Measurements from ENCODE around the gene TNPO3. TPM values are rescaled to one million over a fixed set of nuclear protein-coding genes. Genes with fewer than 3 reads are reported as not detected.

The TNPO3 gene
- total and polyA plus RNA-seq, 10 of the 15 experiments (the other 5 are each of a cell fraction or from before 2014, with no cell fraction given) = 17.6 to 91.8 (median 65.9) TPM

GRCh38 chr7:129008645-129009414 lies 46.1 kb downstream of the TNPO3 start:
- peak overlapping the region; percentile 26; the same call in 1 of the 2 replicates for H3K9ac ChIP-seq (ENCODE audit: control insufficient read depth, insufficient read depth, low read length)
- H3K27ac ChIP-seq (ENCODE audit: control insufficient read depth, insufficient read depth) = peak overlapping the region; percentile 93
- RAD21 ChIA-PET (ENCODE audit: unreplicated experiment) = interaction anchor here (0.7 to 5.9 kb wide), 21 partner anchors 10 to 202 kb away, joined by 3 to 65 read pairs (median 6); partner anchors contain the start of genes ATP6V1F, IRF5 and TNPO3
- FAIRE-seq (peak; percentile 31), DNase-seq (ENCODE audit: low read depth, low spot score) (peak; percentile 31), ATAC-seq (peak; percentile 70)
- intact Hi-C loops (cut with micrococcal nuclease; ENCODE audit: unreplicated experiment) (loop anchor here (2.0 to 5.0 kb wide), 2 partner anchors 46 to 83 kb away; partner anchors contain the start of gene TNPO3), in situ Hi-C loops (cut with MboI) (no loop called here)
- peak overlapping the region; percentile 80 for H3K4me2 ChIP-seq (ENCODE audit: control insufficient read depth, insufficient read depth)
- H4K20me1 ChIP-seq (ENCODE audit: control insufficient read depth, insufficient read depth) = no peaks in the 10 kb centered on the region
- WGBS (ENCODE audit: insufficient coverage, insufficient replicate concordance, low lambda C conversion rate, missing lambda C conversion rate) = 4% methylated on average over 2 of the region's 2 CpGs
- SMC1A ChIA-PET (ENCODE audit: uncharacterized antibody, unreplicated experiment) = interaction anchor here (0.5 to 6.7 kb wide), 31 partner anchors 9 to 845 kb away, joined by 3 to 71 read pairs (median 5); partner anchors contain the start of genes ATP6V1F and TNPO3
- no TSS peak for BruUV-seq (replicated peaks)
- H3K27me3 ChIP-seq (replicated peaks in 1 of 2; ENCODE audit: control insufficient read depth in 2 of 2, insufficient read depth in 2 of 2, low read length in 1 of 2) = no peaks in the 10 kb centered on the region
- POLR2A ChIA-PET = interaction anchor here (0.7 to 3.8 kb wide), 12 partner anchors 9 to 113 kb away, joined by 3 to 25 read pairs (median 6); partner anchors contain the start of gene TNPO3
- peaks cover 5% of the 10 kb centered on the region; the same call in 2 of the 3 replicates for H3K9me3 ChIP-seq (replicated peaks; ENCODE audit: control insufficient read depth, insufficient read depth, low read length)
- H3K79me2 ChIP-seq (ENCODE audit: control insufficient read depth, insufficient read depth, low read length) = peaks cover 59% of the 10 kb centered on the region
- no peak overlapping the region; the same call in 1 of the 2 replicates for H2AFZ ChIP-seq (ENCODE audit: control insufficient read depth, low read depth, low read length)
- peaks cover 3 to 25% of the 10 kb centered on the region in 2 experiments for H3K36me3 ChIP-seq (ENCODE audit: control insufficient read depth in 2 of 2, insufficient read depth in 2 of 2, low read length in 1 of 2)
- peak overlapping the region; percentile 4; the same call in 1 of the 2 replicates for H3K4me3 ChIP-seq
- H3K4me1 ChIP-seq (ENCODE audit: control insufficient read depth, insufficient read depth, low read length) = peaks cover 64% of the 10 kb centered on the region
- CTCF ChIA-PET = interaction anchor here (0.9 to 5.5 kb wide), 18 partner anchors 10 to 201 kb away, joined by 3 to 47 read pairs (median 4); partner anchors contain the start of genes IRF5 and TNPO3
- TF ChIP-seq CBFB (IDR thresholded peaks at IDR 0.05; ENCODE audit: low read depth) (0 out of 2 replicates have a peak, but pooled peaks have one; percentile 14), NFIC (IDR thresholded peaks at IDR 0.05; ENCODE audit: low read depth, low read length) (peak; percentile 90), ZBTB40 (IDR thresholded peaks at IDR 0.05; ENCODE audit: borderline replicate concordance) (no peak), RUNX3 (IDR thresholded peaks at IDR 0.05; ENCODE audit: low read length) (peak; percentile 54; the same call in 1 of the 2 replicates), TCF7 (IDR thresholded peaks at IDR 0.05; ENCODE audit: borderline replicate concordance) (peak; percentile 51; the same call in 1 of the 2 replicates), IRF4 (IDR thresholded peaks at IDR 0.05; ENCODE audit: low read depth, low read length) (peak; percentile 50; the same call in 1 of the 2 replicates), CREM (IDR thresholded peaks at IDR 0.05; ENCODE audit: low read depth) (peak; percentile 52; the same call in 1 of the 2 replicates), BHLHE40 (IDR thresholded peaks at IDR 0.05; ENCODE audit: borderline replicate concordance in 1 of 2, low read depth in 2 of 2, low read length in 1 of 2) (peak in 1 of 2 experiments; percentile 53; a peak in 1 of 4 replicates), EP300 (IDR thresholded peaks at IDR 0.05; ENCODE audit: borderline replicate concordance in 1 of 2, control insufficient read depth in 1 of 2, low read depth in 2 of 2, low read length in 2 of 2) (peak; percentile 19 to 28; a peak in 2 of 4 replicates), SMARCA5 (IDR thresholded peaks at IDR 0.05) (0 out of 2 replicates have a peak, but pooled peaks have one; percentile 17), RB1 (IDR thresholded peaks at IDR 0.05; ENCODE audit: borderline replicate concordance) (no peak), JUNB (IDR thresholded peaks at IDR 0.05) (peak; percentile 99), MTA2 (IDR thresholded peaks at IDR 0.05; ENCODE audit: low read depth) (0 out of 2 replicates have a peak, but pooled peaks have one; percentile 20), BMI1 (IDR thresholded peaks at IDR 0.05; ENCODE audit: borderline replicate concordance) (no peak), FOXM1 (IDR thresholded peaks at IDR 0.05; ENCODE audit: low read depth, low read length) (peak; percentile 89; the same call in 1 of the 2 replicates), ATF3 (IDR thresholded peaks at IDR 0.05; ENCODE audit: borderline replicate concordance, extremely low read depth, low read depth, low read length) (no peak), SUPT20H (IDR thresholded peaks at IDR 0.05; ENCODE audit: borderline replicate concordance, control insufficient read depth, low read depth, low read length) (no peak), TBL1XR1 (IDR thresholded peaks at IDR 0.05; ENCODE audit: low read depth, low read length) (peak; percentile 45; the same call in 1 of the 2 replicates)
